ES-I3 (cell line): Measurements from ENCODE around the gene BRF1.
A peak's percentile ranks its signal among the peaks of the same experiment; 100 is the strongest.

ENCODE experiments used
- H3K36me3 ChIP-seq: 2 replicates; pipeline ENCODE4 v1.6.1; 2013; ENCODE audit warnings: mild to moderate bottlenecking, low read length, control low read depth, moderate library complexity; ENCODE audit not compliant: insufficient read depth
- H3K4me1 ChIP-seq: 2 replicates; pipeline ENCODE4 v1.6.1; 2013; ENCODE audit warnings: mild to moderate bottlenecking, control low read depth, low read length; ENCODE audit not compliant: insufficient read depth
- H3K9ac ChIP-seq: 2 replicates; pipeline ENCODE4 v1.6.1; 2013; ENCODE audit warnings: low read depth, mild to moderate bottlenecking, low read length, moderate library complexity
- H3K9me3 ChIP-seq: 2 replicates; pipeline ENCODE4 v1.6.1; 2013; ENCODE audit warnings: mild to moderate bottlenecking, low read length, moderate library complexity; ENCODE audit not compliant: control insufficient read depth, insufficient read depth

Gene BRF1

GRCh38 chr14:105300542-105301102 lies at the start of gene BRF1:
BRF1 (minus strand) TSS chr14:105301001; CDS start chr14:105300629, 372 bp downstream.
- Histone ChIP-seq H3K4me1 (no peaks in the 10 kb centered on the region), H3K36me3 (no peaks in the 10 kb centered on the region), H3K9me3 (no peaks in the 10 kb centered on the region), H3K9ac (peak within 1 kb of the TSS; percentile 86)

- no peaks in the 10 kb centered on the region for H3K36me3 ChIP-seq
- no peaks in the 10 kb centered on the region; the same call in 1 of the 2 replicates for H3K4me1 ChIP-seq
- H3K9me3 ChIP-seq = no peaks in the 10 kb centered on the region
- no peak overlapping the region for H3K9ac ChIP-seq
Measured at GRCh38 chr14:105349992-105350391, 49.2 kb upstream of the BRF1 start.

GRCh38 chr14:105348945-105349699 lies 48.3 kb upstream of the BRF1 start:
- H3K36me3 ChIP-seq = no peaks in the 10 kb centered on the region
- no peaks in the 10 kb centered on the region for H3K9me3 ChIP-seq
- no peaks in the 10 kb centered on the region; the same call in 1 of the 2 replicates for H3K4me1 ChIP-seq
- H3K9ac ChIP-seq = no peak overlapping the region

- Histone ChIP-seq H3K4me1 (no peaks in the 10 kb centered on the region; the same call in 1 of the 2 replicates), H3K36me3 (no peaks in the 10 kb centered on the region)
Measured at GRCh38 chr14:105348169-105348944, 47.6 kb upstream of the BRF1 start.

GRCh38 chr14:105347587-105347968 lies 46.8 kb upstream of the BRF1 start:
- Histone ChIP-seq H3K4me1 (no peaks in the 10 kb centered on the region; the same call in 1 of the 2 replicates), H3K36me3 (no peaks in the 10 kb centered on the region), H3K9ac (no peak overlapping the region), H3K9me3 (no peaks in the 10 kb centered on the region)

More at GRCh38 chr14:105348169-105348944, 47.6 kb upstream of the BRF1 start:
- Histone ChIP-seq H3K9ac (no peak overlapping the region), H3K9me3 (no peaks in the 10 kb centered on the region)

- H3K9ac ChIP-seq = no peak overlapping the region
- H3K4me1 ChIP-seq = no peaks in the 10 kb centered on the region; the same call in 1 of the 2 replicates
- H3K9me3 ChIP-seq = no peaks in the 10 kb centered on the region
- H3K36me3 ChIP-seq = no peaks in the 10 kb centered on the region
Measured at GRCh38 chr14:105346876-105347586, 46.2 kb upstream of the BRF1 start.

GRCh38 chr14:105346200-105346533 lies 45.4 kb upstream of the BRF1 start:
- H3K9me3 ChIP-seq = no peaks in the 10 kb centered on the region
- H3K9ac ChIP-seq = no peak overlapping the region
- no peaks in the 10 kb centered on the region for H3K36me3 ChIP-seq
- no peaks in the 10 kb centered on the region for H3K4me1 ChIP-seq

GRCh38 chr14:105343194-105343593 lies 42.4 kb upstream of the BRF1 start:
- Histone ChIP-seq H3K9ac (no peak overlapping the region), H3K4me1 (no peaks in the 10 kb centered on the region), H3K9me3 (no peaks in the 10 kb centered on the region), H3K36me3 (no peaks in the 10 kb centered on the region)

- H3K9me3 ChIP-seq = no peaks in the 10 kb centered on the region
- no peaks in the 10 kb centered on the region for H3K36me3 ChIP-seq
- no peaks in the 10 kb centered on the region for H3K4me1 ChIP-seq
- no peak overlapping the region for H3K9ac ChIP-seq
Measured at GRCh38 chr14:105340821-105341733, 40.3 kb upstream of the BRF1 start.

- Histone ChIP-seq H3K36me3 (no peaks in the 10 kb centered on the region), H3K9me3 (no peaks in the 10 kb centered on the region), H3K9ac (no peak overlapping the region), H3K4me1 (no peaks in the 10 kb centered on the region)
Measured at GRCh38 chr14:105337966-105338741, 37.4 kb upstream of the BRF1 start.

GRCh38 chr14:105337433-105337832 lies 36.6 kb upstream of the BRF1 start:
- Histone ChIP-seq H3K9ac (no peak overlapping the region), H3K36me3 (no peaks in the 10 kb centered on the region), H3K4me1 (no peaks in the 10 kb centered on the region), H3K9me3 (no peaks in the 10 kb centered on the region)

- Histone ChIP-seq H3K4me1 (no peaks in the 10 kb centered on the region), H3K36me3 (no peaks in the 10 kb centered on the region), H3K9me3 (no peaks in the 10 kb centered on the region), H3K9ac (no peak overlapping the region)
Measured at GRCh38 chr14:105336477-105337287, 35.9 kb upstream of the BRF1 start.
